A549 (cell line): ENCODE data around the gene MTERF1. TPM values are rescaled to one million over a fixed set of nuclear protein-coding genes. Genes with fewer than 3 reads are reported as not detected.
"Not testable (repeated sequence)": the region's sequence is repeated elsewhere in the genome, so short reads cannot be mapped to it uniquely, and the experiment has no call there.

ENCODE experiments used
- ATAC-seq, 2 experiments: fragments of 200-7000 bp in 1 of 2; fragments of >200 bp in 1 of 2; cut with Nextera tagmentation in 1 of 2; cut with Tn5 transposase in 1 of 2; 3 replicates each; pipeline versions ENCODE4 v1.8.0 to v1.9.1; 2018 to 2020; ENCODE audit warnings: mild to moderate bottlenecking in 1 of 2, moderate library complexity in 1 of 2
- CTCF ChIA-PET: fragments of 300-600 bp; sonication (Branson Sonifier 250); formaldehyde crosslinking; extraction: SDS; loops from one replicate; lab custom pipeline; 2021; ENCODE audit warnings: antibody characterized with exemption, inconsistent platforms; lab: Yijun Ruan, JAX
- POLR2A ChIA-PET: fragments of 350-600 bp; formaldehyde crosslinking; extraction: SDS; loops from one replicate; lab custom pipeline; 2021; ENCODE audit warnings: antibody characterized with exemption, inconsistent platforms; lab: Yijun Ruan, JAX
- DNase-seq, 2 experiments: peaks; one replicate each; pipeline versions ENCODE4 v3.0.0 to v3.0.0-alpha.2; 2011 to 2016; ENCODE audit warnings: low read depth in 1 of 2, low spot score in 1 of 2
- FAIRE-seq: peaks from 2 replicates; lab custom pipeline; 2011; peaks lifted over from hg19 to GRCh38; lab: Jason Lieb, UNC
- H3K27ac ChIP-seq, 2 experiments: fragments of >200 bp; sonication (Bioruptor Twin); formaldehyde crosslinking; 3 replicates each; pipeline ENCODE4 v1.5.1; 2016 to 2017
- H3K4me1 ChIP-seq: fragments of >200 bp; sonication (Bioruptor Twin); formaldehyde crosslinking; 3 replicates; pipeline ENCODE4 v1.6.1; 2016
- H3K4me2 ChIP-seq: fragments of >200 bp; sonication (Bioruptor Twin); formaldehyde crosslinking; 3 replicates; pipeline ENCODE4 v1.6.1; 2016
- H3K4me3 ChIP-seq: fragments of >200 bp; sonication (Bioruptor Twin); formaldehyde crosslinking; 3 replicates; pipeline ENCODE4 v1.5.1; 2016
- H3K9me3 ChIP-seq: fragments of >200 bp; sonication (Bioruptor Twin); formaldehyde crosslinking; 3 replicates; pipeline ENCODE4 v1.6.1; 2016
- ATOH8 ChIP-seq: fragments of 250-450 bp; sonication (Bioruptor Pico); IDR thresholded peaks from 2 replicates; pipeline ENCODE4 v1.5.0; 2020; ENCODE audit warnings: low read depth, mild to moderate bottlenecking, moderate library complexity
- EHMT2 ChIP-seq: fragments of 200-600 bp; sonication (generic); IDR thresholded peaks from 2 replicates; pipeline ENCODE4 v1.6.1; 2016; ENCODE audit warnings: antibody characterized with exemption, low read depth, mild to moderate bottlenecking, moderate library complexity
- HES2 ChIP-seq: fragments of >200 bp; sonication (Bioruptor Twin); formaldehyde crosslinking; IDR thresholded peaks from 2 replicates; pipeline ENCODE4 v1.6.1; 2016
- MAFK ChIP-seq: fragments of 450-650 bp; IDR thresholded peaks from 2 replicates; pipeline ENCODE4 v1.6.1; 2014; ENCODE audit not compliant: partially characterized antibody
- NR3C1 ChIP-seq: fragments of >200 bp; sonication (Bioruptor Twin); formaldehyde crosslinking; IDR thresholded peaks from 3 replicates; pipeline ENCODE4 v1.6.1; 2017
- POLR2A ChIP-seq: IDR thresholded peaks from 2 replicates; pipeline ENCODE4 v1.6.1; 2012; ENCODE audit warnings: mild to moderate bottlenecking, low read length
- RAD21 ChIP-seq, 2 experiments: fragments of >200 bp in 1 of 2; sonication (Bioruptor Twin) in 1 of 2; formaldehyde crosslinking in 1 of 2; IDR thresholded peaks in 1 of 2; conservative IDR thresholded peaks in 1 of 2; 2 replicates in 1 of 2; 3 replicates in 1 of 2; pipeline ENCODE4 v1.6.1; 2012 to 2018; ENCODE audit warnings: inconsistent platforms in 1 of 2
- REST ChIP-seq: fragments of 200-600 bp; sonication (generic); IDR thresholded peaks from 2 replicates; pipeline ENCODE4 v1.6.1; 2016; ENCODE audit warnings: antibody characterized with exemption, mild to moderate bottlenecking, moderate library complexity
- TP53 ChIP-seq: fragments of 250-450 bp; sonication (Bioruptor Pico); IDR thresholded peaks from 2 replicates; pipeline ENCODE4 v1.5.0; 2021; ENCODE audit warnings: mild to moderate bottlenecking, moderate library complexity
- ZC3H11A ChIP-seq: fragments of 450-650 bp; IDR thresholded peaks from 2 replicates; pipeline ENCODE4 v1.6.1; 2014; ENCODE audit warnings: antibody characterized with exemption, mild to moderate bottlenecking
- WGBS: methylation state at CpG from one replicate; pipeline ENCODE4 v1.1.6; 2017; ENCODE audit errors: missing lambda C conversion rate; 5-methylcytosine and 5-hydroxymethylcytosine counted together
- polyA plus RNA-seq, 4 experiments: library from polyadenylated mRNA; depleted of rRNA in 3 of 4; stranded (reverse); fragments of >200 nt; fragmentation: RNase III in 1 of 4; extraction: RNeasy Plus Mini Kit Qiagen cat#74134 plus additional on column Dnase treatment in 1 of 4; gene quantifications; 2 replicates in 3 of 4; 3 replicates in 1 of 4; pipeline ENCODE4 v1.2.3, GENCODE V29; 2011 to 2017

Gene MTERF1
- polyA plus RNA-seq, 2 of the 4 experiments (the other 2 are of a cell fraction): 12.8 to 20.1 TPM

GRCh38 chr7:91866599-91867148 lies 13.8 kb downstream of the MTERF1 start (continued):
- no peak for TF ChIP-seq REST

GRCh38 chr7:91865511-91865910 lies 15.0 kb downstream of the MTERF1 start:
- ChIA-PET CTCF (interaction anchor here (0.6 to 1.2 kb wide), 2 partner anchors 35 to 36 kb away, joined by 3 to 5 read pairs; no protein-coding TSS in a partner anchor), POLR2A (no interaction called here)
- 77% methylated on average over 2 of the region's 2 CpGs for WGBS
- no peak for TF ChIP-seq TP53 (CRISPR knock-in tag)
- Histone ChIP-seq H3K4me1 (no peaks in the 10 kb centered on the region), H3K9me3 (no peaks in the 10 kb centered on the region), H3K4me2 (no peak overlapping the region), H3K27ac (no peak overlapping the region), H3K4me3 (no peak overlapping the region)
- FAIRE-seq: no peak
- no peak for DNase-seq
- ATAC-seq: no peak

GRCh38 chr7:91864604-91865003 lies 15.9 kb downstream of the MTERF1 start:
- H3K4me1 ChIP-seq, POLR2A ChIA-PET, H3K4me3 ChIP-seq, H3K9me3 ChIP-seq, H3K4me2 ChIP-seq, FAIRE-seq, H3K27ac ChIP-seq, DNase-seq, ATAC-seq: not testable (repeated sequence)
- CTCF ChIA-PET: interaction anchor here (1.2 kb wide), 1 partner anchor 34 kb away, joined by 5 read pairs; no protein-coding TSS in a partner anchor

- DNase-seq (no peak), FAIRE-seq (no peak), ATAC-seq (no peak)
- Histone ChIP-seq H3K4me1 (no peaks in the 10 kb centered on the region), H3K4me3 (no peak overlapping the region), H3K4me2 (no peak overlapping the region), H3K9me3 (no peaks in the 10 kb centered on the region), H3K27ac (no peak overlapping the region)
- WGBS: 87% methylated on average over 6 of the region's 6 CpGs
- no peak for TF ChIP-seq HES2
- peak; percentile 84 for TF ChIP-seq MAFK
- TF ChIP-seq ZC3H11A: no peak
- no peak for TF ChIP-seq ATOH8 (CRISPR knock-in tag)
- TF ChIP-seq NR3C1: no peak
- TF ChIP-seq EHMT2: no peak
- ChIA-PET CTCF (no interaction called here), POLR2A (no interaction called here)
Observed at GRCh38 chr7:91864070-91864469, 16.4 kb downstream of the MTERF1 start.

- ATAC-seq (peak in 1 of 2 experiments; percentile 54; a peak in 1 of 6 replicates), DNase-seq (peak in 1 of 2 experiments; percentile 19), FAIRE-seq (no peak)
- CTCF ChIA-PET: interaction anchor here (0.8 to 1.7 kb wide), 3 partner anchors 17 to 28 kb away, joined by 3 to 5 read pairs (median 5); partner anchors contain the start of gene MTERF1
- Histone ChIP-seq H3K4me3 (no peak overlapping the region), H3K4me2 (no peak overlapping the region), H3K4me1 (peaks cover 9% of the 10 kb centered on the region; the same call in 2 of the 3 replicates), H3K27ac (no peak overlapping the region), H3K9me3 (peaks cover 10% of the 10 kb centered on the region; the same call in 1 of the 3 replicates)
- POLR2A ChIA-PET: no interaction called here
- TF ChIP-seq POLR2A (no peak), RAD21 (conservative IDR thresholded peaks at IDR 0.05 in 1 of 2, IDR thresholded peaks at IDR 0.05 in 1 of 2) (peak in 1 of 2 experiments; percentile 24; a peak in 1 of 5 replicates)
Observed at GRCh38 chr7:91852263-91852741, 28.2 kb downstream of the MTERF1 start.
